ENCODE data around the gene ALDOB.

Gene ALDOB

DNA sequence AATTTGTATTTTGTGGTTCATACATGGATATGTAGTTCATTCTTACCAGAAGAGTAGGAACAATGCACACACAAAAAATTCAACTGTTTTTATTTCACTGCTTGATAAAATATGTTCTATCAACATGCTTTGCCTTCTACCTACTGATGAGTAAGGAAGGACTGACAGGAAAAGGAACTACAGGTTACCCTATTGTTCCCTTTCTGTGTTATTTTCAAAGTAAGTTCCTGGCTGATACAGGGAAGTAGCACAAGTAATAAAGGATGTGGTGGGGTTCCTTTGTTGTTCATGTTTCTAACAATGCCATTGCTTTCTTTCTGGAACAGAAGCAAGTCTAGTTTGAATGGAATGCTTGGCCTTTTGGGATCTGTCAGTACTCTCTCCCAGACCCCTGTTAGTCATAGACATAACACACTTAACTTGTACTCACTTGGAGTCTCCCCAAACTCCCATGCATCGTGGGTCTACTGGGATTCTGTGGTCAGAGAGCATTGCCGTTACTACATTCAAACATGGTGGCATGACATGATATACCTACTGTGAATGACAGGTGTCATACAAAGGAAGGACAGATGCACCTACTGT, 20.2 kb upstream of the ALDOB start:
- no peak for DNase-seq

DNA sequence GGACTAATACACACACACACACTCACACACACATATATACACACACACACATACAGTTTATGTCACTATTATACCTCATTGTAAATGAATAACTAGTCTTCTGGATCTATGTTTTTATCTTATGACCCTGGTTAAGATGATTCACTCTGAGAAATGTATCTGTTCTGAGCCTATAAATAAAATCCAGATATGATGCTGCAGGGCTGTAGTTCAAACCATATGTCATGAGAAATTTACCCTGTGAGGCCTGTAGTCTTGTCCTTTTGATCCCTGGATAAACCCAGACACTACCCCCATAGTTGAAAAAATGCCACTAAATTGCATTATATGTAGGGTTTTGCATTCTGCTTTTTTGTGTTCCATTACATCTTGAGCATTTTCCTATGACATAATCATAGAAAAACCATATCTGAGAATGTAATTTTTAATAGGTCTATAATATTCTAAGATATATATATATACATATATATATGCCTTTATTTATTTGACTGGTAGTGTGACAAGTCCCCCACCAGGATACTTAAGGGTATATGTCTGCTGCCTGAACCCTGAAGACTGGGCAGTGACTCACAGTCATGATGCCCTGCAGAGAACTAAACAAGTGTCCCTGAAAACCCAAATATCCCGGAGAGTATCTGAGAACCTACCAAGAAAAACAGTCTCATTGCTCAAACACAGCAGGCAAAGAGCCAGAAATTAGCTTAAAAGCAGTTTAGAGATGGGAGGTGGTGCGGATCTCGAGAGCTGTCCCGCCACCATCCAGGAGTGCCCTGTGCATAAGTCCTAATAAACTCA, 18.4 kb upstream of the ALDOB start:
- DNase-seq, result no peak

DNA sequence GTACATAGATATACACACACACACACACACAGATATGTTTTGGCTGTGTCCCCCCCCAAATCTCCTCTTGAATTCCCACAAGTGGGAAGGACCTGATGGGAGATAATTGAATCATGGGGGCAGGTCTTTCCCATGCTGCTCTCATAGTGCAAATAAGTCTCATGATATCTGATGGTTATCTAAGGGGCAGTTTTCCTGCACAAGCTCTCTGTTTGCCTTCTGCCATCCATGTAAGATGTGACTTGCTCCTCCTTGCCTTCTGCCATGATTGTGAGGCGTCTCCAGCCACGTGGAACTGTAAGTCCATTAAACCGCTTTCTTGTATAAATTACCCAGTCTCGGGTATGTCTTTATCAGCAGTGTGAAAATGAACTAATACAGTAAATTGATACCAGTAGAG, 15.9 kb upstream of the ALDOB start:
- no peak for DNase-seq

DNA sequence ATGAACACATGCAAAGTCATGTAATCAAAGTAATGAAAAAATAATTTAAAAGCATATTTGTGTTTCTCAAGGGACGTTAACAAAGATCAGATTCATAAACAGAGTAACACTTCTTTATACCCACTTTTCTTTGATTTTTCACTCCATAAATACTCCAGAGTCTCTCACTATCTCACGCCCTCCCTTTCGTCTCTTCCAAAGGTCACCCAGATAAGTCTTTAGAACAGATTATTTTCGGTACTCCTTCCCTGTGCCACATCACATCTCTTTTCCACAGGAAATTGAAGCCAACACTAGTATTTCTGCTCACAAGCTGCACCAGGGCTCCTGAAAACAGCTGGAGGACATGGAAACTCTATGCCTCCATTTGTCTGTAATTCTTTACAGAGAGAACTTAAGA, 15.4 kb upstream of the ALDOB start:
- no peak for DNase-seq

DNA sequence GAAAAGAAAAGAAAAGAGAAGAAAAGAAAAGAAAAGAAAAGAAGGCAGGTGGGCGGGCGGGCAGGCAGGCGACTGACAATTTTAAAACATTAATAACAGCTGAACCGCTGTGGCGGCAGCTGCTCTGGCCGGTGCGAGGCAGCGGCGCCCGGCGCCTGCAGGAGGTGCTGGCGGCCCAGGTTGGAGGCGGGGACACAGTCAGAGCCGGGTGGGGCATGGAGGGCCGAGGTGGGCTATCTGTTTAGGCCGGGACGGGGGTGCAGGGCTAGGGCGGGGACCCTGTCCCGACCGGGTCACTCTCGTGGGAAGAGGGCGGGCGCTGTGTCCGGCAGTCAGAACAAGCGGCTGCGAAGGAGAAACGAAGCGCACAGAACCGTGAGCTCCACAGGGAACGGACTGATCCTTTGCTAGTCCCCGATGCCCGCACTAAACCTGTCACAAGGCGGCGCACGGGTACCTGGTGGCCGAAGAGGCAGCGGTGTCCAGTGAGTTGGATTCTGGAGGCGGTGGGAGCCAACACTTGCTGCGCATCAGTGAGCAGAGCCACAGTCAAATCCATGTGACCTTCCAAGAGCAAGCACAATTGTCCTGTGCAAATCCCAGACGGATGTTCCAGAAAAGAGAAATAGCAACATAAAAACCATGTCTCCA, 13.6 kb upstream of the ALDOB start:
- peak in 45 of 51 donors; percentile 21 to 82 (median 57) for DNase-seq

DNA sequence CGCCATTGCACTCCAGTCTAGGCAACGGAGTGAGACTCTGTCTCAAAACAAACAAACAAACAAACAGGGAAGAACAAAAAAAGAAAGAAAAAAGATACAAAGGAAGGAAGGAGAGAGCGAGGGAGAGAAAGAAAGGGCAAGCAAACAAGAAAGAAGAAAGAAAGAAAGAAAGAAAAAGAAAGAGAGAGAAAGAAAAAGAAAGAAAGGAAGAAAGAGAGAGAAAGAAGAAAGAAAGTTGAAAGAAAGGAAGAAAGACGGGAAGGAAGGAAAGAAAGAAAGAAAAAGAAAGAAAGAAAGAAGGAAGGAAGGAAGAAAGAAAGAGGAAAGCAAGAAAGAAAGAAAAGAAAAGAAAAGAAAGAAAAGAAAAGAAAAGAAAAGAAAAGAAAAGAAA, 13.1 kb upstream of the ALDOB start:
- DNase-seq, result no peak

DNA sequence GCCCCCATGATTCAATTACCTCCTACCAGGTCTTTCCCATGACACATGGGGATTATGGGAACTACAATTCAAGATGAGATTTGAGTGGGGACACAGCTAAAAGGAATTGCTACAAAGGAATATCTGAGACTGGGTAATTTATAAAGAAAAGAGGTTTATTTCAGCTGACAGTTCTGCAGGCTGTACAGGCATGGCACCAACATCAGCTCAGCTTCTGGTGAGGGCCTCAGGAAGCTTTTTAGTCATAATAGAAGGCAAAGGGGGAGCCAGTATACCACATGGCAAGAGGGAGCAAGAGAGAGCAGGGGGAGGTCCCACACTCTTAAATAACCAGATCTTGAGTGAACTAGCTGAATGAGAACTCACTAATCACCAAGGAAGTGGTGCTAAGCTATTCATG, 11.2 kb upstream of the ALDOB start:
- no peak for DNase-seq

DNA sequence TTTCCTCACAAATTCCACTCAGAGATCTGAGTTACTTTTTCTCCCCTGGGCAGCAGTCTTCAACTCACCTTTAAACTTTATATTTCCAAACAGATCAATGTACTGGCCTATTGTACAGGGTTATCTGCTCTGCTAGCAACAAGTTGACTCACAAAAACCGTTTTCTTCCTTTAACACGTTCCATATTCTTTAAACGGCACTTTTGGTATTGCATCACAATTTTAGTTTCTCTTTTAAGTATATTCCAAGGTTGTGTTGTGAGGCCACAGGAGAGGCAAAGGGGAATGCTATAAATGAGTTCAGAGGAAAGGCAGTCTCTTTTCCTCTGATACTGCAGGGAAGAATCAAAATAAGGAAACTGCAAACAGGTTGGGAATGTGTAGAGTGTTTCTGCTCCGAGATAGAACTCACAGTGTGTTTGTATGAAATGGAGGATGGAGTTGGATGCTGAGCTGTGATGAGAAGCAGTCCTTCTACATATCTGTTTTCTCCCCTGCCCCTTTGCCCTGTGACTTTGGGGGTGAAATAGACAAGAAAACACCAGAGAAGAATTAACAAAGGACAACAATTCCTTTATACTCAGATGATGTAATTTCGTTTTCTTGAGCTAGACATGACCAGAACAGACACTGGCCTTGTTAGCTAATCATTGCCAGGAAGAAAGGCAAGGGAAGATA, 9.9 kb upstream of the ALDOB start:
- peak in 2 of 51 donors; percentile 3 to 4 for DNase-seq

DNA sequence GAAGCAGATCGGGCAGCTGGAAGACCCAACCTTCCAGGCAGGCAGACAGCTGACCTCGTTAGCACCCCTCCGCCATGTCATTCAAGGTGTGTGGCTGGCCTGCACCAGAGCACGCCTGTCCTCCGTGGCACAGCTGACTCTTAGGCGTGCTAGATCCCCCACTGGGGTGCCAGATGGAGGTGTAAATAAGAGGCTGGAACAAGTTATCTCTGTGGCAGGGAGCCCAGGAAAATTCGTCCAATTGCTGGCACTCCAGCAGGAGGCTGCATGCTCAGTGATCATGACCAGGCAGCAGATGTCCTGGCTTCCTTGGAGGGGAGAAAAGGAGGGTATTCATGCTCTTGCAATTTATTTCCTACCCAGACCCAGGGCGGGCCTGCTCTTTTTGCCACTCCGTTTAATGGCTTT, 7.8 kb upstream of the ALDOB start:
- peak in 18 of 51 donors; percentile 3 to 40 (median 10) for DNase-seq

DNA sequence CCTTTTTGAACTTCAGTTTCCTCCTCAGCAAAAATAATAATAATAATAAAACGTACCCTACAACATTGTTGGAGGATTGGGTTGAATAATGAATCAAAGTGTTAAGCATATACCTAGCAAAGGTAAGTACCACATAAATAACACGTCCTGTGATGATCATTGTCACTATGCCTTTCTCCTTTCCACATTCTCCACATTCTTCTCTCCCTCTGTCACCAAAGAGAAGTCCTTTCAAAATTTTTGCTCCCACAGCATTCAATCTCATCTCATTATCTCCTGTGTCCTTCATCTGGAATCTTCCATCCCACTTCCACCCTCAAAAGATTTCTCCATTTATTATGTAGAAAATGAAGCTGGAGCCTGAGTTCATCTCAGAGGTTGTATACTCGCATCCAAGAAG, 7.2 kb upstream of the ALDOB start:
- no peak for DNase-seq

DNA sequence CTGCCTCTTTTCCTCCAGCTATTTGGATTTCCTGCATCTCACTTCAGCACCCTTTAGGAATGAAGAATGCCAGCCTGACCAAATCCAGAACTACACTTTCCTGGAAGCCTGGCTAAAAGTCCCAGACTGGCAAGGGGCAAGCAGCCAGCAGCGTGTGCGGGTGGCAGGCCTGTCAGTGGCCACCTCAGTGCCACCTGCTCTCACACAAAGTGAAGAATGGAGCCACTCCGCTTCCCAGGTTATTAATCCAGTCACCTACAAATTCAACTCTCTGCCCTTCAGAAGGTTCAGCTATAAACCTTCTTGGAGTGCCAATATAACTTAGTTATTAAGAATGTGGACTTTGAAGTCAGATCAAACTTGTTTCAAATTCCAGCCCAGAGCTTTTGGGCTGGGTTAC, 6.7 kb upstream of the ALDOB start:
- DNase-seq, result no peak

DNA sequence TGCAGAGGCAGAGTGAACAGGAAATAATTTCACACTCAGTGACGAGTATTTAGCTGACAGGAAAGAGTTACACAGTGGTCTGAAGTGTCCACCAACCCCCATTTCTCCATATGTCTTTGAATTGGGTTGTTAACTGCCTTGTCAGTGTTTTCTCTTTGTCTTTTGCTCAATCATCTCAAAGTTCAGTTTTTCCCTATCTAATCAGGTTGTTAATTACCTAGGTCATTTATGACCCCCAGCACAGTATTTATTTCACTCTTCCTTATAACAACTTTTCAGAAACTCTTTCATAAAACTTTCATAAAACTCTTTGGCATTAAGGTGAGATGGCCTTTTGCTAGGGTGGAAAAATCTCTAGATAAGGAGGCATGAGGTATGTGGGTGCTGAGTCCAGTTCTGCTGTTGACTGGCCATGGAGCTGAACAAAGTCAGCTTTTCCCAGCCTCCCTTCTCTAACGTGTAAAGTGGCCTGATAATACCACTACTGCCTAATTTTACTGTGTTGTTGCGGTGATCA, 5.2 kb upstream of the ALDOB start:
- DNase-seq, result no peak

DNA sequence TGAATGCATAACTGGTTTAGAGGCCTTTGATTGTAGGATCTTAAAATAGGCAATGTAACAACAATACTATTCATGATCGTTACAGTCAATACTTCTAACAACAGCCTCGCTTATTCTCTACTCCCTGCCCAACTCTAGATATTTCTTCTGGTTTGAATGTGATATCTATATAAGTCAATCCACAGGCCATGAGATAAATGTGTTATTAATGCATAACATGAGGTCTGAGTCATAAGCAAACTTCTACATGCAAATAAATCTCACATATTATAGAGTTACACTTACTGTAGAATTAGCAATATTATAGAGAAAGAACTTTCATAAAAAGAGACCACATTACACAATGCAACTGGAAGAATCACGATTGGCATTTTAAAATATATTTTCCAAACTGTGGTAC, 2.9 kb upstream of the ALDOB start:
- no peak for DNase-seq

DNA sequence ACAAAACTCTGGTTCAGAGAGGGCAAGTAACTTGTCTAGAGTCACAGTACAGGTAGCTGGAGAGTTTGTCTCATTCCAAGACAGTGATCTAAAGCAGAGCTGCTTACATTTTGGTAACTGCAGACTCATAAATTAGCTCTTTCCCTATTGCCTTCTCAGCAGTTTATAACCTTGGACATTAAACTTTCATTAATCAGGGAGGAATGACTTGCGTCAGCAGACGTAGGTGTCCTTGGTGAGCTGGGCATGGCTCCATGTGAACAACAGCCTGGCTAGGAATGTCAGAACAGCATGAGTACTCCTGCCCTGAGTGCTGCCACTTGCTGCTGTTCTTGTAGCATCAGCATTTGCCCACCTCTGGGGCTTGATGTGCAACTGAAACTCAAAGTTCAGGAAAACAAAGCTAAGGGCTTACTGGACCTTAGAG, 2.2 kb upstream of the ALDOB start:
- DNase-seq, result no peak

DNA sequence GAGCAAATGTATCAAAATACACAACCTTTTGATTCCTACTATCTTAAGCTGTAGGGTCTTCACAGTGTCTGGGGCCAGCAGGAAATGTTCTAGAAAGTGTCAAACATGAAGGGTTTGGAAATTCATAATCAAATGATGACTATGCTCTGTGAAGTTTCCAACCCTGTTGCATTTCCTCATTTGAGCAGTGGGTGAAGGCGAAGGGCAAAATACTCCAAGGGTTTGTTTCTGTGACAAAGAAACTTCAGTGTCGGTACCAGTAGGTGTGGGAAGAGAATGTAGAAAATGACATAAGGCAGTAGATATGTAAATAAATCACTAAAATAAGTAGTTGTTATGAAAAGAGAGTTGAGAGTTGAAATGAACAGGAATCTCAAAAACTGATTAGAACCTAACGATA, 576 bp downstream of the ALDOB start:
- DNase-seq, result no peak

DNA sequence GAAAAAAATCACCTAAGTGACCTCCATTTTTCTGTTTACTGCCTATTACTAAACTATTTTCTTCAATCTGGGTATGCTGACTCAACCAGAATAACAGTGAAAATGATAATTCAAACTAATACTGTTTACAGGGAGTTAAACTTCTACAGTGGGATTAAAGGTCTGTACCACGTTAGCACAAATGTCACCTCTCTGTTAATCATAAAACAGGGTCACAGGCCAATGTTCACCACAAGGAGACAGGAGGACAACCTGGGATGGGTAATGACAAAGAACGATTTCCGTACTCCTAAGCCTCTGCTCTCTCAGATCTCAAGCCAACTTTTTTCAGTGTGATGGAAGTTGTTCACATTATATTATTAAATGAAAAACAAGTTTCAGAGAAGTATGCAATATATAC, 2.3 kb downstream of the ALDOB start:
- no peak for DNase-seq

DNA sequence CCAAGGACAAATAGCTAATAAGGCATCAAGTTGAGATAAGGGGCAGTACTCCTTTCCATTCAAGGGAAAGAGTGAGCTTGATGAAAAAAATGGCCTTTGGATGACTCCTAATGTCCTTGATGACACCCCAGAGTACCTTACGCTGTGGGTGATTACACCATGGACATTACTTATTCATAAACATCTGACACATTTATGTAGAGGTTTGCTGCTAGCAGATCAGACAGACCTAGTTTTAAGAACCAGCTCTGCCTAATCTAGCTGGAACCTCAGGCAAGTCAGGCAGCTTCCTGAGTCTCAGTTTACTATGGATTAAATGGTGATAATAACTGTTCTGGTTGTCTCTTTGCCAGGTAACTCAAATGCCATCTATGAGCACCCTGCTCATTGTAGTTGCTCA, 2.8 kb downstream of the ALDOB start:
- DNase-seq, result no peak

DNA sequence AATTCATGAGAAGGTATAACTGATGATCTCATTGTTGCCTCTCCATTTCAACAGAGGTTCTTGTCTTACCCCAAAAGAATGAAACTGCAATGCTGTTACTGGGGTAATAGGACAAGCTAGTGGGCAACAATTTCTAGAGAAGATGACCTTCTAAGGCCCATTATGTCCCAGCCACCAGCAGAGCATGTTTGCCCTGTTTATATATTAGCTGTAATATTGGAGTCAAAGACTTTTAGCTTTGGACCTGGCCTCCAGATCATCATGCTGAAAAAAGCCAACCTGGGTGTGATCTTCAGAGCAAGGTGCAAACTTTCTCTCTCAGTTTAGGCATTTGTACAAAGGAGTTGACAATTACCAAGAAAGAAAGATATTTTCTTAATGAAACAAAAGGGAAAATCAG, 3.4 kb downstream of the ALDOB start:
- no peak for DNase-seq

DNA sequence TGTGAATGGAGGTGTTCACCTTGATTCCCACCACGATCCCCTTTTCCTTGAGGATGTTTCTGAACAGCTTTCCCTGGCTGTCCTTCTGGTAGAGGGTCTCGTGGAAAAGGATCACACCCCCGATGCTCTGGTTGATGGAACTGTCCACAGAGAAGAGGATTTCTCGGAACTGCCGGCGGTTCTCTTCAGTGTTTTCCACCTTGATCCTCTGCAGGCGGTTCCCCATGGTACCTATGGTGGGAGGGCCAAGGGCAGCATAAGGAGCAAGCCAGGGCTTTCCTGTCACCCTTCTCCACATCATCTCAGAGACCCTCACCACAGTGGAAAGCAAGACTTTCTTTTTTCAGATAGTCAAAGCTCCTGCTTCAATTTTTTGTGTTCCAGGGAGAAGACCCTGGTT, 5.8 kb downstream of the ALDOB start:
- no peak for DNase-seq

DNA sequence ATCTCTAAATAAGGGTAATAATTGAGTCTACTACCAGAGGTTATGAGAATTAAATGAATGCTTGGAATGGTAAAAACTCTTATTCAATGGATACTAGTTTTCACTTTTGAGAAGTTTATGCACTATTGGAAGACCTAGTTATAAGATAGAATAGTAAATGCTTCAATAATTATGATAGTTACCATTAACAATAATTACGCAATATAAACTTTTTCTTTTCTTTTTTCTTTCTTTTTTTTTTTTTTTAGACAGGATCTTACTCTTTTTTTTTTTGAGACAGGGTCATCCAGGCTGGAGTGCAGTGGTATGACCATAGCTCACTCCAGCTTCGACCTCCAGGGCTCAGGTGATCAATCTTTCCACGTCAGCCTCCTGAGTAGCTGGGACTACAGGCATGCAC, 6.7 kb downstream of the ALDOB start:
- no peak for DNase-seq

DNA sequence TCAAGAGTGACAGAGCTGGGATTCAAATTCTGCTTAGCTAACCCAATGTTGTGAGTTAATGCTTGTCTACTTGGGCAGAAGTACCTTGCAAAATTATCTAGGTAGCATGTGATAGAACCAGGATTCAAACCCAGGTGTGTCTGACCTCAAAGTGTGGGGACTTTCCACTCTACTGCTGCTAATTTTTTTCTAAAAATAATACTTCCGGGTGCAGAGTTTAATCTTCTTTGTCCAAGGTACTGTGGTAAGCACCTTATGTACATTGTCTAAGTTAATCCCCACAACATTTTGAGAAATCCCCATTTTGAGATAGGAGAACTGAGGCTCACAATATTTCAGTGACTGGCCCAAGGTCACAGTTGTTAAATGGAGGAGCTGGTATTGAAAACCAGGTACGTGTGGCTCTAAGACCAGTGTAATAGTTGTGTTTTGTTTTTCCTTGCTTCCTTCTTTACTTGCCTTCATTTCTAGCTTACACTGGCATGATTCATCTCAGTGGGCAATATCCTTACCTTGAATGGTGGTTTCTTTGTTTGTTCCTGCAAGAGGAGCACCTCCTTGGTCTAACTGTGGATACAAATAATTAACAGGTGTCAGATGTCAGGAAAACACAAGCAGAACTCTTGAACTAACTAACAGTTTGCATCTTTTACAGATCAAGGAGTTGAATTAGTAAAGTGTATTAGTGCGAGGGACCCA, 7.5 kb downstream of the ALDOB start:
- DNase-seq, result no peak

DNA sequence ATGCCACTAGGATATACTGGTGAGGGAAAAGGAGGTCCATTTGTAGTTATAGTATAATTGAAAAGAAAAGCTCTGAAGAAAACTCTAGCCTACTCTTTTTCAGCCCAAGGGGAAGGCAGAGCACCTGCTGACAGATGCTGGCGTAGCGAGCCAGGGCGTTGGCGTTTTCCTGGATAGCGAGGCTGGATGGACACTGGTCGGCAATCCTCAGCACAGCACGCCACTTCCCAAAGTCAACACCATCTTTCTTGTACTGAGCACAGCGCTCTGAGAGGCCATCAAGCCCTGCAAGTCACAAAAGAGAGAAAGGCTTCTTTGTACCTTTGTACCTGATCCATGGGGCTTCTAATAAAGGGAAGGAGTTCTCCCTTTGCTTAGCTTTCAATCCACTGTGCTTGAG, 8.2 kb downstream of the ALDOB start:
- DNase-seq, result no peak
